Suprapubic skin (tissue), 4 donors: ENCODE results near the gene C16orf82. TPM values are rescaled to one million over a fixed set of nuclear protein-coding genes. Genes with fewer than 3 reads are reported as not detected.

Experiments used
- DNase-seq, 2 donors: peaks; one replicate each; pipeline ENCODE4 v3.0.0-alpha.2; 2019; ENCODE audit warnings: low spot score in 2 of 2
- H3K27ac ChIP-seq: fragments of 200-600 bp; sonication (generic); one replicate; pipeline ENCODE4 v1.5.1; 2019
- H3K27me3 ChIP-seq: fragments of 200-600 bp; sonication (generic); one replicate; pipeline ENCODE4 v1.5.1; 2019
- H3K36me3 ChIP-seq: fragments of 200-600 bp; sonication (generic); one replicate; pipeline ENCODE4 v1.5.1; 2019
- H3K4me1 ChIP-seq: fragments of 200-600 bp; sonication (generic); one replicate; pipeline ENCODE4 v1.5.1; 2019
- H3K4me3 ChIP-seq: fragments of 200-600 bp; sonication (generic); one replicate; pipeline ENCODE4 v1.5.1; 2019; ENCODE audit warnings: mild to moderate bottlenecking
- H3K9me3 ChIP-seq: fragments of 200-600 bp; sonication (generic); one replicate; pipeline ENCODE4 v1.5.1; 2019
- EP300 ChIP-seq: sonication (generic); formaldehyde crosslinking; IDR thresholded peaks from one replicate; pipeline ENCODE4 v1.6.1; 2017; ENCODE audit warnings: antibody characterized with exemption
- POLR2A ChIP-seq, 2 donors: fragments of 450-650 bp; IDR thresholded peaks; one replicate each; pipeline ENCODE4 v1.6.1; 2017; ENCODE audit warnings: antibody characterized with exemption in 2 of 2, mild to moderate bottlenecking in 2 of 2, moderate library complexity in 2 of 2
- POLR2AphosphoS5 ChIP-seq, 3 donors: sonication (generic); formaldehyde crosslinking; IDR thresholded peaks; one replicate each; pipeline ENCODE4 v1.6.1; 2017; ENCODE audit warnings: antibody characterized with exemption in 3 of 3
- WGBS: methylation state at CpG from one replicate; pipeline ENCODE4 v1.1.5; 2018; 5-methylcytosine and 5-hydroxymethylcytosine counted together
- total RNA-seq, 4 donors: library from RNA; depleted of rRNA; stranded (reverse); fragments of >200 nt; gene quantifications; one replicate each; pipeline ENCODE4 v1.1.0, GENCODE V29; 2016
- TF ChIP-seq, protein P1 (sequence below), 2 donors: fragments of 200-600 bp in 1 of 2; fragments of 450-650 bp in 1 of 2; sonication (generic) in 1 of 2; IDR thresholded peaks; one replicate each; pipeline ENCODE4 v1.5.1; 2016 to 2019; ENCODE audit warnings: antibody characterized with exemption in 2 of 2, mild to moderate bottlenecking in 1 of 2, moderate library complexity in 1 of 2

C16orf82 gene
- total RNA-seq, 4 donors from 2014 or later = not detected

DNA sequence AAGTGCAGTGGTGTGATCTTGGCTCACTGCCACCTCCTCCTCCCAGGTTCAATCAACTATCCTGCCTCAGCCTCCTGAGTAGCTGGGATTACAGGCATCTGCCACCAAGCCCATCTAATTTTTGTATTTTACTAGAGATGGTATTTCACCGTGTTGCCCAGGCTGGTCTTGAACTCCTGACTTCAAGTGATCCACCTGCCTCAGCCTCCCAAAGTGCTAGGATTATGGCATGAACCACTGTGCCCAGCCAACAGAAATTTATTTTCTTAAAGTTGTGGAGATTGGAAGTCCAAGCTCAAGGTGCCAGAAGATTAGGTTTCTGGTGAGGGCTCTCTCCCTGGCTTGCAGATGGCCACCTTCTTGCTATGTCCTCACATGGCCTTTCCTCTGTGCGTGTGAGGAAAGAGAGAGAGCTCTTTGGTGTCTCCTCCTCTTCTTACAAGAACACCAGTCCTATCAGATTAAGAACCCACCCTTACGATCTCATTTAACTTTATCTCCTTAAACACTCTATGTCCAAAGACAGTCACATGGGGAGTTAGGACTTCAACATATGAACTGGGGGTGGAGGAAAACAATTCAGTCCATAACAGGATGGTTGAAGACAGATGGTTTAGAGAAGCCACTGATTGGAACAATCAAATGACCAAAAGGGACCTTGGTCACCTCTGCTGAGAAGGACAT is 31.8 kb downstream of the C16orf82 start:
- Histone ChIP-seq H3K9me3 (no peaks in the 10 kb centered on the region), H3K27ac (no peak overlapping the region), H3K4me3 (no peak overlapping the region), H3K27me3 (no peaks in the 10 kb centered on the region), H3K4me1 (no peaks in the 10 kb centered on the region), H3K36me3 (no peaks in the 10 kb centered on the region)
- 78% methylated on average over 3 of the region's 3 CpGs for WGBS
- TF ChIP-seq, protein P1, sequence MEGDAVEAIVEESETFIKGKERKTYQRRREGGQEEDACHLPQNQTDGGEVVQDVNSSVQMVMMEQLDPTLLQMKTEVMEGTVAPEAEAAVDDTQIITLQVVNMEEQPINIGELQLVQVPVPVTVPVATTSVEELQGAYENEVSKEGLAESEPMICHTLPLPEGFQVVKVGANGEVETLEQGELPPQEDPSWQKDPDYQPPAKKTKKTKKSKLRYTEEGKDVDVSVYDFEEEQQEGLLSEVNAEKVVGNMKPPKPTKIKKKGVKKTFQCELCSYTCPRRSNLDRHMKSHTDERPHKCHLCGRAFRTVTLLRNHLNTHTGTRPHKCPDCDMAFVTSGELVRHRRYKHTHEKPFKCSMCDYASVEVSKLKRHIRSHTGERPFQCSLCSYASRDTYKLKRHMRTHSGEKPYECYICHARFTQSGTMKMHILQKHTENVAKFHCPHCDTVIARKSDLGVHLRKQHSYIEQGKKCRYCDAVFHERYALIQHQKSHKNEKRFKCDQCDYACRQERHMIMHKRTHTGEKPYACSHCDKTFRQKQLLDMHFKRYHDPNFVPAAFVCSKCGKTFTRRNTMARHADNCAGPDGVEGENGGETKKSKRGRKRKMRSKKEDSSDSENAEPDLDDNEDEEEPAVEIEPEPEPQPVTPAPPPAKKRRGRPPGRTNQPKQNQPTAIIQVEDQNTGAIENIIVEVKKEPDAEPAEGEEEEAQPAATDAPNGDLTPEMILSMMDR (IDR thresholded peaks at IDR 0.05) = no peak
- TF ChIP-seq POLR2AphosphoS5 (IDR thresholded peaks at IDR 0.05) (no peak), EP300 (no peak), POLR2A (IDR thresholded peaks at IDR 0.05) (no peak)
- peak in 1 of 2 donors; percentile 24 for DNase-seq

DNA sequence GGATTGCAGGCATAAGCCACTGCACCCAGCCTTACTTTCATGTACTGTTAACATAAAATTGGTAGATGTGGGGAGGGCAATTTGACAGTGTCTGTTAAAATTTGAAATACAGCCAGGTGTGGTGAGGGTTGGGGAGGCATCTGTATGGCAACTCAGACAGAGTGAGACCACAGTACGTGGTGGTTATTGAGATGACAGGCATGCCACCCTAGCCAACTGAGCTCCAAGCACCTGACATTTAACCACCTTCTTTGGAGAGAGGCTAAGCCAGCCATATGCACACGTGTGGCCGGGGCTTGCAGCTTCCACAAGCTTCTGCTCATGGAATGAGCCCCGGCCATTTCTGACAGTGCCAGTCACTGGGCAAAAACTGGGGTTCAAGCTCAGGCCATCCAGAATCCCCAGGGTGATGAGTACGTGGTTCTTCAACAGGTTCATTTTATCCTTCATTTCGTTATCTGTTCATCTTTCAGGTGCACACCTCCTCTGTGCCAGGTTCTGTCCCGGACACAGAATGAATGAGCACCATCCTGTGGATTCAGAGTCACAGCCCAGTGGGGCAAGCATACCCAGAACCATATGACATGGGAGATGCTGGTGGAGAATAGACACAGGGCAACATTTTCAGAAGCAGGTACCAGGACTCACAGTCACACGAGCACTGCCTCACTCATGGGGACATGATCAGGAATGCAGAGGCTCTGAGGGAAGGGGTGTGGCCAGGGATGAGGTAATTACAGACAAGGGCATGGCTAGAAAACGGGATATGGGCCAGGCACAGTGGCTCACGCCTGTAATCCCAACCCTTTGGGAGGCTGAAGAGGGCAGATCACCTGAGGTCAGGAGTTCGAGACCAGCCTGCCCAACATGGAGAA is 36.2 kb downstream of the C16orf82 start:
- Histone ChIP-seq H3K4me1 (no peaks in the 10 kb centered on the region), H3K4me3 (no peak overlapping the region), H3K27ac (no peak overlapping the region), H3K9me3 (no peaks in the 10 kb centered on the region), H3K36me3 (no peaks in the 10 kb centered on the region), H3K27me3 (no peaks in the 10 kb centered on the region)
- TF ChIP-seq POLR2A (IDR thresholded peaks at IDR 0.05) (no peak), POLR2AphosphoS5 (IDR thresholded peaks at IDR 0.05) (no peak), EP300 (no peak)
- TF ChIP-seq, protein P1 (IDR thresholded peaks at IDR 0.05) = no peak
- 64% methylated on average over 11 of the region's 11 CpGs for WGBS
- DNase-seq = peak in 1 of 2 donors; percentile 34

DNA sequence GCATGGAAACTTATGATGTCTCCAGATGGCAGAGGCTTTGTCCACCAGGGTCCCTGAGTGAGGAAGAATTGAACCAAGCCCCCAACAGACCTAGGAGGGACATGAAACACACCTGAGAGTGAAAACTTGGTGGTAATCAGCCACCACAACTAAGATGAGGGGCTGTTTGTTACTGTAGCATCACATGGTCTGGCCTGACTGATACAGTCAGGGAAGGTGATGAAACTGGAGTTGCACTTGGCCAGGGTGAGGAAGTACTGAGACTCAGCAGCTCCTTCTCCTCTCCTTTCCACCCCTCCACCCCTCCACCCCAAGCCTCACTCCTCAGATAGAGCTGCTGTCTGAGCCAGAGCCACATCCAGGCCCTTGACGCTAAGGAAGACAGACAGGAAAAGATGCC is 37.2 kb downstream of the C16orf82 start:
- no peak for TF ChIP-seq POLR2AphosphoS5 (IDR thresholded peaks at IDR 0.05)
- TF ChIP-seq, protein P1 (IDR thresholded peaks at IDR 0.05) = no peak
- TF ChIP-seq EP300 = no peak
- no peak for TF ChIP-seq POLR2A (IDR thresholded peaks at IDR 0.05)
- Histone ChIP-seq H3K27me3 (no peaks in the 10 kb centered on the region), H3K36me3 (no peaks in the 10 kb centered on the region), H3K9me3 (no peaks in the 10 kb centered on the region), H3K4me1 (no peaks in the 10 kb centered on the region), H3K27ac (no peak overlapping the region), H3K4me3 (no peak overlapping the region)
- WGBS = 75% methylated on average over 1 of the region's 1 CpG
- DNase-seq = peak in 1 of 2 donors; percentile 43

DNA sequence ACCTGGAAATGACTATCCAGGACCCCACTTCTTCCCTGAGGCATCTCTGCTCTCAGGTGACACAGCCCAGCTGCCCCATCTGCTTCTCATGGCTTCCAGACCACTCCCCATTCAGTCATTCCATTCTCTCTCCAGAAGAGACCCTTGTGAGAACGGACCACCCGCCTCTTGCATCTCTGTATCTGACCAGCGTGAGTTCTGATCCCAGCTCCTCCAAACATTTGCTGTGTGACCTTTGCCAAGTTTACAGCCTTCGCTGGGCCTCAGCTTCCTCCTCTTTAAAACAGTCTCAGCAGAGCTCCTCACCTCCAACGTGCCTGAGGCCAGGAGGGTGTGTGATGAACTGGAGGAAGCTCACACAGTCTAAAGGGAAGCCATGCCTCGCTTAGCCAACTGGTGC is 39.6 kb downstream of the C16orf82 start:
- Histone ChIP-seq H3K4me3 (no peak overlapping the region), H3K36me3 (no peaks in the 10 kb centered on the region), H3K9me3 (no peaks in the 10 kb centered on the region), H3K27ac (no peak overlapping the region), H3K27me3 (no peaks in the 10 kb centered on the region), H3K4me1 (peaks cover 13% of the 10 kb centered on the region)
- DNase-seq = peak in 1 of 2 donors; percentile 40
- WGBS = 86% methylated on average over 6 of the region's 6 CpGs
- TF ChIP-seq POLR2AphosphoS5 (IDR thresholded peaks at IDR 0.05) (no peak), POLR2A (IDR thresholded peaks at IDR 0.05) (no peak), EP300 (no peak)
- TF ChIP-seq, protein P1 (IDR thresholded peaks at IDR 0.05) = no peak

DNA sequence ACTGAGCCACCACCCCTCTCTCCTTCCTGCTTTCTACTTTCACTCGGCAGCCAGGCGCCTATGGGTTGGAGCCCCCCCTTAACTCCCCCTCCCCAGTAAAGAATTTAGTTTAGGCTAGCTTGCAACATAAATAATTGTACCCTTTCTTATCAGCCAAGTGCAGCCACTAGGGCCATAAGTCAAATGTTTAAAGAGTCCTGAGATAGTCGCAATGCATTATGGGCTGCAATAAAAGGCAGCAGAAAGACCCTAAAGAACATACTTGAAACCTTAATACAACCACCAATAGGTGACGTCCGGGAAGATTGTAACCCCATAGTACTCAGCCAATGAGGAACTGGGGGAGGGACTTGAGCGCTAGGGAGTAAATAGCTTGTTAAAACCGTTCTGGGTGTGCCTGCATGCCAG is 40.5 kb downstream of the C16orf82 start:
- TF ChIP-seq, protein P1 (IDR thresholded peaks at IDR 0.05) = no peak
- no peak for TF ChIP-seq EP300
- TF ChIP-seq POLR2A (IDR thresholded peaks at IDR 0.05) = no peak
- no peak for TF ChIP-seq POLR2AphosphoS5 (IDR thresholded peaks at IDR 0.05)
- H3K27ac ChIP-seq = no peak overlapping the region
- 74% methylated on average over 7 of the region's 7 CpGs for WGBS
- no peaks in the 10 kb centered on the region for H3K36me3 ChIP-seq
- no peak for DNase-seq
- H3K4me1 ChIP-seq = peaks cover 13% of the 10 kb centered on the region
- H3K9me3 ChIP-seq = no peaks in the 10 kb centered on the region
- H3K4me3 ChIP-seq = no peak overlapping the region
- H3K27me3 ChIP-seq = no peaks in the 10 kb centered on the region
